HG03159 (cell line): ENCODE data around the gene HIRA.

Experiments
- ATAC-seq: cut with Tn5 transposase; IDR thresholded peaks from one replicate; pipeline ENCODE4 v1.9.1; 2021; ENCODE audit warnings: mild to moderate bottlenecking, moderate library complexity; ENCODE audit not compliant: unreplicated experiment

Gene HIRA

GRCh38 chr22:19287889-19288288 is 143.6 kb downstream of the HIRA start:
- no peak for ATAC-seq

GRCh38 chr22:19287076-19287707 is 144.3 kb downstream of the HIRA start:
- no peak for ATAC-seq

- ATAC-seq: no peak
Observed at GRCh38 chr22:19285831-19286230, 145.7 kb downstream of the HIRA start.
